GM04503 (cell line): ENCODE results near the gene AK4.
"Not testable (repeated sequence)": the region's sequence is repeated elsewhere in the genome, so short reads cannot be mapped to it uniquely, and the experiment has no call there.

Experiments
- DNase-seq: peaks from one replicate; pipeline ENCODE4 v3.0.0-alpha.2; 2012; ENCODE audit warnings: low read depth

The AK4 gene

GRCh38 chr1:65150583-65151263, 2.7 kb downstream of the AK4 start:
- DNase-seq: no peak

GRCh38 chr1:65151641-65152040, 3.6 kb downstream of the AK4 start:
- DNase-seq: no peak

- no peak for DNase-seq
Observed at GRCh38 chr1:65153635-65154034, 5.6 kb downstream of the AK4 start.

GRCh38 chr1:65156910-65157545, 9.0 kb downstream of the AK4 start:
- DNase-seq: no peak

GRCh38 chr1:65157546-65157941, 9.5 kb downstream of the AK4 start:
- no peak for DNase-seq

GRCh38 chr1:65159291-65159688, 11.3 kb downstream of the AK4 start:
- DNase-seq: not testable (repeated sequence)

- no peak for DNase-seq
Observed at GRCh38 chr1:65159801-65160523, 12.0 kb downstream of the AK4 start.

- DNase-seq: no peak
Observed at GRCh38 chr1:65163201-65163805, 15.3 kb downstream of the AK4 start.

- DNase-seq: not testable (repeated sequence)
Observed at GRCh38 chr1:65164101-65164500, 16.1 kb downstream of the AK4 start.

GRCh38 chr1:65164633-65165032, 16.6 kb downstream of the AK4 start:
- no peak for DNase-seq

- no peak for DNase-seq
Observed at GRCh38 chr1:65165269-65165993, 17.4 kb downstream of the AK4 start.

GRCh38 chr1:65166572-65167305, 18.7 kb downstream of the AK4 start:
- no peak for DNase-seq

GRCh38 chr1:65167586-65168242, 19.7 kb downstream of the AK4 start:
- no peak for DNase-seq

- no peak for DNase-seq
Observed at GRCh38 chr1:65168867-65169266, 20.9 kb downstream of the AK4 start.

- no peak for DNase-seq
Observed at GRCh38 chr1:65170511-65171142, 22.6 kb downstream of the AK4 start.

- DNase-seq: no peak
Observed at GRCh38 chr1:65172936-65173690, 25.1 kb downstream of the AK4 start.

GRCh38 chr1:65174585-65174984, 26.6 kb downstream of the AK4 start:
- peak; percentile 83 for DNase-seq

GRCh38 chr1:65175171-65176055, 27.4 kb downstream of the AK4 start:
- no peak for DNase-seq

- no peak for DNase-seq
Observed at GRCh38 chr1:65176056-65176450, 28.1 kb downstream of the AK4 start.
